Gastroesophageal sphincter (tissue), 4 donors: Measurements from ENCODE around the gene SAAL1. TPM values are rescaled to one million over a fixed set of nuclear protein-coding genes. Genes with fewer than 3 reads are reported as not detected.
A peak's percentile ranks its signal among the peaks of the same experiment; 100 is the strongest.

Experiments used
- ATAC-seq: fragments of 150-250 bp; one replicate; pipeline ENCODE4 v1.9.1; 2016; ENCODE audit warnings: mild to moderate bottlenecking, moderate library complexity
- H3K27ac ChIP-seq, 4 donors: fragments of 200-600 bp; sonication (generic) in 3 of 4; 1 replicate in 3 of 4; 2 replicates in 1 of 4; pipeline ENCODE4 v1.5.1; 2016 to 2019
- H3K27me3 ChIP-seq: fragments of 200-600 bp; sonication (generic); one replicate; pipeline ENCODE4 v1.5.1; 2019
- H3K36me3 ChIP-seq, 2 donors: fragments of 200-600 bp; sonication (generic); one replicate each; pipeline ENCODE4 v1.5.1; 2019; ENCODE audit warnings: control low read depth in 1 of 2
- H3K4me1 ChIP-seq, 3 donors: fragments of 200-600 bp; sonication (generic); 1 replicate in 2 of 3; 2 replicates in 1 of 3; pipeline ENCODE4 v1.5.1; 2016 to 2019; ENCODE audit warnings: control low read depth in 2 of 3
- H3K4me3 ChIP-seq, 2 donors: fragments of 200-600 bp; sonication (generic); one replicate each; pipeline ENCODE4 v1.5.1; 2019; ENCODE audit warnings: mild to moderate bottlenecking in 1 of 2, moderate library complexity in 1 of 2
- H3K9me3 ChIP-seq, 3 donors: fragments of 200-600 bp; sonication (generic); one replicate each; pipeline ENCODE4 v1.5.1; 2017 to 2019; ENCODE audit warnings: control low read depth in 2 of 3
- CTCF ChIP-seq, 4 experiments: fragments of 200-600 bp in 2 of 4; fragments of 450-650 bp in 2 of 4; sonication (generic) in 1 of 4; IDR thresholded peaks; one replicate each; pipeline ENCODE4 v1.5.1; 2017 to 2019; ENCODE audit warnings: antibody characterized with exemption in 4 of 4, mild to moderate bottlenecking in 2 of 4, moderate library complexity in 2 of 4
- EP300 ChIP-seq: sonication (generic); formaldehyde crosslinking; IDR thresholded peaks from one replicate; pipeline ENCODE4 v1.6.1; 2017; ENCODE audit warnings: antibody characterized with exemption, mild to moderate bottlenecking
- POLR2A ChIP-seq, 2 donors: fragments of 450-650 bp; IDR thresholded peaks; one replicate each; pipeline ENCODE4 v1.6.1; 2017; ENCODE audit warnings: antibody characterized with exemption in 2 of 2, mild to moderate bottlenecking in 2 of 2, moderate library complexity in 1 of 2
- POLR2AphosphoS5 ChIP-seq: sonication (generic); formaldehyde crosslinking; IDR thresholded peaks from one replicate; pipeline ENCODE4 v1.6.1; 2017; ENCODE audit warnings: antibody characterized with exemption
- WGBS, 2 donors: methylation state at CpG; one replicate each; pipeline ENCODE4 v1.1.5; 2018; ENCODE audit warnings: low coverage in 1 of 2; 5-methylcytosine and 5-hydroxymethylcytosine counted together
- total RNA-seq, 4 donors: library from RNA; depleted of rRNA; stranded (reverse); fragments of >200 nt; gene quantifications; one replicate each; pipeline ENCODE4 v1.1.0, GENCODE V29; 2016

SAAL1 gene
- total RNA-seq = 10 to 100 TPM; 11.3 to 21.5 (median 14.4) TPM

- H3K27me3 ChIP-seq = peaks cover 3% of the 10 kb centered on the region
- H3K4me1 ChIP-seq = peaks cover 4 to 25% (median 4%) of the 10 kb centered on the region in 3 donors
- H3K36me3 ChIP-seq = peaks cover 0 to 26% of the 10 kb centered on the region in 2 donors
- H3K27ac ChIP-seq = peak within 1 kb of the TSS; percentile 39 to 84 (median 74)
- TF ChIP-seq EP300 (no peak), POLR2A (IDR thresholded peaks at IDR 0.05) (peak; percentile 33 to 52), CTCF (IDR thresholded peaks at IDR 0.05) (peak; percentile 38 to 83 (median 44)), POLR2AphosphoS5 (peak; percentile 64)
- peak; percentile 90 for ATAC-seq
- 9 to 13% methylated on average over 11 to 12 of the region's 48 CpGs for WGBS, 2 donors
- H3K4me3 ChIP-seq = peak within 1 kb of the TSS; percentile 88 to 100
- H3K9me3 ChIP-seq = no peaks in the 10 kb centered on the region
These were observed at the start of gene SAAL1 for GRCh38 chr11:18105802-18106574. TSS of gene SAAL1 (minus strand) at chr11:18106082. CDS start at chr11:18106041, 41 bp downstream.

GRCh38 chr11:18151581-18151980 lies 45.7 kb upstream of the SAAL1 start:
- Histone ChIP-seq H3K4me1 (no peaks in the 10 kb centered on the region), H3K9me3 (no peaks in the 10 kb centered on the region), H3K27ac (no peak overlapping the region), H3K36me3 (no peaks in the 10 kb centered on the region), H3K27me3 (peaks cover 19% of the 10 kb centered on the region), H3K4me3 (no peak overlapping the region)
- ATAC-seq = no peak
- WGBS, 2 donors = 83 to 90% methylated on average over 3 of the region's 3 CpGs
- TF ChIP-seq POLR2AphosphoS5 (no peak), CTCF (IDR thresholded peaks at IDR 0.05) (no peak), EP300 (no peak), POLR2A (IDR thresholded peaks at IDR 0.05) (no peak)

GRCh38 chr11:18145837-18146236 lies 40.0 kb upstream of the SAAL1 start:
- Histone ChIP-seq H3K36me3 (no peaks in the 10 kb centered on the region), H3K4me1 (no peaks in the 10 kb centered on the region), H3K27me3 (peaks cover 20% of the 10 kb centered on the region), H3K4me3 (no peak overlapping the region), H3K27ac (no peak overlapping the region), H3K9me3 (no peaks in the 10 kb centered on the region)
- no peak for ATAC-seq
- TF ChIP-seq POLR2AphosphoS5 = no peak
- TF ChIP-seq EP300 = no peak
- no peak for TF ChIP-seq POLR2A (IDR thresholded peaks at IDR 0.05)
- TF ChIP-seq CTCF (IDR thresholded peaks at IDR 0.05) = no peak
- WGBS, 2 donors = 40 to 47% methylated on average over 3 of the region's 3 CpGs

- Histone ChIP-seq H3K4me3 (no peak overlapping the region), H3K4me1 (no peaks in the 10 kb centered on the region), H3K9me3 (no peaks in the 10 kb centered on the region), H3K36me3 (no peaks in the 10 kb centered on the region), H3K27ac (no peak overlapping the region), H3K27me3 (peaks cover 20% of the 10 kb centered on the region)
- TF ChIP-seq POLR2A (IDR thresholded peaks at IDR 0.05) (no peak), CTCF (IDR thresholded peaks at IDR 0.05) (no peak), EP300 (no peak), POLR2AphosphoS5 (no peak)
- no peak for ATAC-seq
- 59 to 77% methylated on average over 1 to 2 of the region's 2 CpGs for WGBS, 2 donors
These were observed 39.1 kb upstream of the SAAL1 start for GRCh38 chr11:18145025-18145424.

- Histone ChIP-seq H3K4me3 (no peak overlapping the region), H3K4me1 (no peaks in the 10 kb centered on the region), H3K27me3 (peaks cover 20% of the 10 kb centered on the region), H3K9me3 (no peaks in the 10 kb centered on the region), H3K27ac (no peak overlapping the region), H3K36me3 (no peaks in the 10 kb centered on the region)
- WGBS, 2 donors = 54 to 61% methylated on average over 3 to 5 of the region's 5 CpGs
- ATAC-seq = no peak
- TF ChIP-seq EP300 = no peak
- TF ChIP-seq CTCF (IDR thresholded peaks at IDR 0.05) = no peak
- no peak for TF ChIP-seq POLR2A (IDR thresholded peaks at IDR 0.05)
- TF ChIP-seq POLR2AphosphoS5 = no peak
These were observed 38.4 kb upstream of the SAAL1 start for GRCh38 chr11:18144243-18144642.
